HepG2 (cell line): ENCODE measurements around the gene XPOT. TPM values are rescaled to one million over a fixed set of nuclear protein-coding genes. Genes with fewer than 3 reads are reported as not detected.

ENCODE experiments used
- ATAC-seq: fragments of 200-7000 bp; cut with Tn5 transposase; 3 replicates; pipeline ENCODE4 v1.9.1; 2020; ENCODE audit warnings: mild to moderate bottlenecking, moderate library complexity
- BruUV-seq: library from RNA; stranded (reverse); fragments of 400-500 nt; replicated peaks from 2 replicates; lab custom pipeline; 2021; lab: Mats Ljungman, UMichigan
- CTCF ChIA-PET: fragments of 300-600 bp; formaldehyde crosslinking; extraction: SDS; loops from one replicate; lab custom pipeline; 2021; ENCODE audit warnings: low total read pairs, inconsistent platforms, low intra/inter-chr PET ratio; lab: Yijun Ruan, JAX
- POLR2A ChIA-PET: fragments of 350-600 bp; sonication (Branson Sonifier 250); formaldehyde crosslinking; loops from one replicate; lab custom pipeline; 2020; ENCODE audit warnings: antibody characterized with exemption, inconsistent platforms; lab: Yijun Ruan, JAX
- DNase-seq: peaks from one replicate; pipeline ENCODE4 v3.0.0-alpha.2; 2015; ENCODE audit warnings: low spot score
- FAIRE-seq: peaks from 3 replicates; lab custom pipeline; 2011; peaks lifted over from hg19 to GRCh38; lab: Jason Lieb, UNC
- H2AFZ ChIP-seq: one replicate; pipeline ENCODE4 v1.6.1; 2011; ENCODE audit warnings: low read length, inconsistent platforms
- H3K27ac ChIP-seq: fragments of 300-600 bp; 3 replicates; pipeline ENCODE4 v1.8.0; 2011; ENCODE audit warnings: mixed run types, mild to moderate bottlenecking, mixed read lengths, low read length, inconsistent platforms; ENCODE audit not compliant: insufficient read depth; ENCODE audit errors: extremely low read length
- H3K27me3 ChIP-seq, 2 experiments: fragments of 200-600 bp in 1 of 2; 2 replicates in 1 of 2; 3 replicates in 1 of 2; pipeline versions ENCODE4 v1.6.0 to v1.8.0; 2011; ENCODE audit warnings: low read length in 2 of 2, mild to moderate bottlenecking in 2 of 2, moderate library complexity in 2 of 2, inconsistent platforms in 1 of 2; ENCODE audit not compliant: insufficient read depth in 2 of 2, control insufficient read depth in 1 of 2
- H3K36me3 ChIP-seq, 2 experiments: fragments of 200-600 bp in 1 of 2; replicated peaks in 1 of 2; 2 replicates in 1 of 2; 3 replicates in 1 of 2; pipeline versions ENCODE4 v1.5.1 to v1.8.0; 2011; ENCODE audit warnings: low read length in 2 of 2, inconsistent platforms in 1 of 2; ENCODE audit not compliant: insufficient read depth in 2 of 2, control insufficient read depth in 1 of 2
- H3K4me1 ChIP-seq: 2 replicates; pipeline ENCODE4 v1.5.1; 2012; ENCODE audit warnings: low read length, inconsistent platforms; ENCODE audit not compliant: insufficient read depth
- H3K4me2 ChIP-seq: 2 replicates; pipeline ENCODE4 v1.6.0; 2011; ENCODE audit warnings: low read depth, low read length, inconsistent platforms
- H3K4me3 ChIP-seq, 3 experiments: fragments of 200-600 bp in 1 of 3; sonication (generic), shearing (Covaris generic) in 1 of 3; replicated peaks in 1 of 3; 2 replicates each; pipeline ENCODE4 v1.5.1; 2011 to 2016; ENCODE audit warnings: low read length in 3 of 3, inconsistent platforms in 2 of 3, low read depth in 2 of 3, mild to moderate bottlenecking in 2 of 3, control low read depth in 1 of 3, mixed read lengths in 1 of 3; ENCODE audit not compliant: insufficient read depth in 1 of 3
- H3K79me2 ChIP-seq: one replicate; pipeline ENCODE4 v1.6.1; 2011; ENCODE audit warnings: low read length, inconsistent platforms; ENCODE audit not compliant: insufficient read depth
- H3K9ac ChIP-seq: 2 replicates; pipeline ENCODE4 v1.6.0; 2011; ENCODE audit warnings: mild to moderate bottlenecking, low read depth, low read length, inconsistent platforms; ENCODE audit not compliant: insufficient read depth
- H3K9me3 ChIP-seq: 2 replicates; pipeline ENCODE4 v1.5.1; 2012; ENCODE audit warnings: mild to moderate bottlenecking, low read length
- H4K20me1 ChIP-seq: 2 replicates; pipeline ENCODE4 v1.6.0; 2011; ENCODE audit warnings: inconsistent platforms, mild to moderate bottlenecking, low read length, moderate library complexity; ENCODE audit not compliant: insufficient read depth
- ARID2 ChIP-seq: sonication (generic); formaldehyde crosslinking; IDR thresholded peaks from 2 replicates; pipeline ENCODE4 v1.8.1; 2022; ENCODE audit warnings: mild to moderate bottlenecking, missing genetic modification reagents, borderline replicate concordance
- BRF2 ChIP-seq: sonication (generic); formaldehyde crosslinking; IDR thresholded peaks from 2 replicates; pipeline ENCODE4 v1.8.1; 2022; ENCODE audit warnings: mild to moderate bottlenecking, missing genetic modification reagents
- CENPT ChIP-seq: sonication (generic); formaldehyde crosslinking; IDR thresholded peaks from 2 replicates; pipeline ENCODE4 v1.8.0; 2022; ENCODE audit warnings: low read depth, mild to moderate bottlenecking, moderate library complexity, missing genetic modification reagents
- PPARG ChIP-seq: conservative IDR thresholded peaks from 2 replicates; pipeline ENCODE4 v1.6.1; 2016; ENCODE audit warnings: missing biosample characterization, missing genetic modification reagents
- ZNF225 ChIP-seq: sonication (generic); formaldehyde crosslinking; IDR thresholded peaks from 2 replicates; pipeline ENCODE4 v1.4.0; 2020; ENCODE audit warnings: mild to moderate bottlenecking, missing genetic modification reagents
- WGBS: methylation state at CpG from one replicate; pipeline ENCODE4 v1.1.6; 2017; ENCODE audit warnings: low lambda C conversion rate; 5-methylcytosine and 5-hydroxymethylcytosine counted together
- in situ Hi-C: cut with HindIII; loops from 2 replicates; pipeline ENCODE4 v1.10.0; 2017; ENCODE audit warnings: low pct_unique_long_range_greater_than_20kb; ENCODE audit not compliant: extremely low pct_ligation_motif_present
- intact Hi-C: fragments of 100-400 bp; cut with micrococcal nuclease; formaldehyde crosslinking; loops from one replicate; pipeline ENCODE4 v1.10.0; 2022; ENCODE audit not compliant: unreplicated experiment
- polyA plus RNA-seq, 8 experiments: library from polyadenylated mRNA; depleted of rRNA in 3 of 8; stranded (reverse) in 7 of 8; unstranded in 1 of 8; fragments of >200 nt; fragmentation: Illumina TruSeq in 4 of 8; extraction: Trizol in 4 of 8; gene quantifications; 2 replicates each; pipeline versions ENCODE4 v1.2.1 to v1.2.3, GENCODE V29; 2011 to 2016; ENCODE audit warnings: low read depth in 4 of 8, missing spikeins in 1 of 8, mixed read lengths in 1 of 8; ENCODE audit not compliant: insufficient read depth in 1 of 8
- total RNA-seq, 5 experiments: library from RNA; depleted of rRNA; stranded (reverse); fragments of >200 nt; fragmentation: Illumina TruSeq; extraction: Trizol; gene quantifications; 2 replicates each; pipeline ENCODE4 v1.2.3, GENCODE V29; 2016; ENCODE audit warnings: low read depth in 1 of 5
- TF ChIP-seq, protein P1 (sequence below): sonication (generic); formaldehyde crosslinking; IDR thresholded peaks from 2 replicates; pipeline ENCODE4 v1.9.0; 2021; ENCODE audit warnings: missing genetic modification reagents, mild to moderate bottlenecking, borderline replicate concordance

Gene XPOT
- total and polyA plus RNA-seq, 2 of the 13 experiments (the other 11 are each of a cell fraction or from before 2014, with no cell fraction given): 93.8 to 102 TPM

GRCh38 chr12:64455506-64455905 lies 51.3 kb downstream of the XPOT start:
- WGBS: 94% methylated on average over 1 of the region's 1 CpG
- Histone ChIP-seq H3K36me3 (peaks cover 2 to 12% of the 10 kb centered on the region in 2 experiments), H4K20me1 (peaks cover 5% of the 10 kb centered on the region; the same call in 1 of the 2 replicates), H3K9ac (no peak overlapping the region), H3K9me3 (no peaks in the 10 kb centered on the region), H3K4me2 (no peak overlapping the region)
- CTCF ChIA-PET: no interaction called here
- no peak for DNase-seq
- POLR2A ChIA-PET: no interaction called here
- intact Hi-C loops: no loop called here
- ATAC-seq: no peak
- in situ Hi-C loops: no loop called here
- TF ChIP-seq ARID2 (CRISPR knock-in tag) (no peak), ZNF225 (CRISPR knock-in tag) (no peak), BRF2 (CRISPR knock-in tag) (no peak), CENPT (CRISPR knock-in tag) (no peak), PPARG (CRISPR knock-in tag) (no peak)
- TF ChIP-seq, protein P1, sequence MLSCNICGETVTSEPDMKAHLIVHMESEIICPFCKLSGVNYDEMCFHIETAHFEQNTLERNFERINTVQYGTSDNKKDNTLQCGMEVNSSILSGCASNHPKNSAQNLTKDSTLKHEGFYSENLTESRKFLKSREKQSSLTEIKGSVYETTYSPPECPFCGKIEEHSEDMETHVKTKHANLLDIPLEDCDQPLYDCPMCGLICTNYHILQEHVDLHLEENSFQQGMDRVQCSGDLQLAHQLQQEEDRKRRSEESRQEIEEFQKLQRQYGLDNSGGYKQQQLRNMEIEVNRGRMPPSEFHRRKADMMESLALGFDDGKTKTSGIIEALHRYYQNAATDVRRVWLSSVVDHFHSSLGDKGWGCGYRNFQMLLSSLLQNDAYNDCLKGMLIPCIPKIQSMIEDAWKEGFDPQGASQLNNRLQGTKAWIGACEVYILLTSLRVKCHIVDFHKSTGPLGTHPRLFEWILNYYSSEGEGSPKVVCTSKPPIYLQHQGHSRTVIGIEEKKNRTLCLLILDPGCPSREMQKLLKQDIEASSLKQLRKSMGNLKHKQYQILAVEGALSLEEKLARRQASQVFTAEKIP (CRISPR knock-in tag): no peak
- TF ChIP-seq, all 625 proteins: peak for 0
- no peak overlapping the region for H2AFZ ChIP-seq
- BruUV-seq: no TSS peak
- FAIRE-seq: no peak
- H3K27me3 ChIP-seq: no peaks in the 10 kb centered on the region
- no peak overlapping the region for H3K27ac ChIP-seq
- H3K4me1 ChIP-seq: peaks cover 51% of the 10 kb centered on the region
- H3K4me3 ChIP-seq: no peak overlapping the region
- H3K79me2 ChIP-seq: peaks cover 66% of the 10 kb centered on the region
